ENCODE results near the gene THBS3.
"Not testable (repeated sequence)": the region's sequence is repeated elsewhere in the genome, so short reads cannot be mapped to it uniquely, and the experiment has no call there.

The THBS3 gene

GRCh38 chr1:155207806-155208540 is at the start of gene THBS3:
TSS of gene THBS3 (minus strand) at chr1:155207897. CDS start at chr1:155207876, 21 bp downstream.
- no peak for DNase-seq

GRCh38 chr1:155256058-155256852 is 48.6 kb upstream of the THBS3 start:
- no peak for DNase-seq

GRCh38 chr1:155255243-155256007 is 47.7 kb upstream of the THBS3 start, which contains the start of gene ENTREP3:
TSS of gene ENTREP3 (minus strand) at chr1:155255483. CDS start at chr1:155254877, 606 bp downstream.
- peak; percentile 82 for DNase-seq

- no peak for DNase-seq
These were observed 47.1 kb upstream of the THBS3 start for GRCh38 chr1:155254714-155255242.

DNA sequence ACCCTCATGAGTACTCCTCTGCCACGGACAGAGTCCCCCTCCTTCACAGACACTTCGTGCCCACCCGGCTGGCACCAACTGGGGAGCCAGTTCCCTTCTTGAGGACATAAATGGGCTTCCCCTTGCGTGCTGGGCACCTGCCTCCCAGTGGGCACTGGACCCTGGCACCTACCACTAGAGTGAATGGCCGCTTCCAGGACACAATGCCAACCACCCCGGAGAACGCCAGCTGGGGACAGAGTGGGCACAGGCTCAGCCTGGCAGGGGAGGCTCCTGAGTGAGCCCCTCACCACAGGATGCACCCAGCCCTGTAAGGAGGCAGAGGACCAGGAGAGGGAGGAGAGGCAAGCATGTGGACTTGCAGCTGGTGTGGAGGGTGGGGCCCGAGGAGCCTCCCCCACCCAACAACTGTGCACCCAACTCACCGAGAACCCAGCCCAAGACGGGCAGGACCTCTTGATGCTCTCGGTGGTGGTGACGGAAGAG is 46.6 kb upstream of the THBS3 start:
- DNase-seq, result no peak

GRCh38 chr1:155253797-155254196 is 46.1 kb upstream of the THBS3 start:
- DNase-seq, result no peak

DNA sequence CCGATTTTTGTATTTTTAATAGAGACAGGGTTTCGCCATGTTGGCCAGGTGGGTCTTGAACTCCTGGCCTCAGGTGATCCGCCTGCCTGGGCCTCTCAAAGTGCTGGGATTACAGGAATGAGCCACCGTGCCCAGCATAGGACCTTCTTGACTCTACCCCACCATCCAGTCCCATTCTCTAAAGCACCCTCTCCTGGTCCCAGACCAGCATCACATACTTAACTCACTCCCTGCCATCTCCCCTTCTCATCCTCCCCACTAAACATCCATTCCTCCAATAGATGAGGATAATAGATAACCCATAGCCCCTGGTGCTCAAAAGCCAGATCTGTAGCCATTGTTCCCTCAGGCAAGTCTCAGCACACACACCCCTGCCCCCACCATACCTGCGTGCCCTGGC is 45.5 kb upstream of the THBS3 start:
- no peak for DNase-seq

DNA sequence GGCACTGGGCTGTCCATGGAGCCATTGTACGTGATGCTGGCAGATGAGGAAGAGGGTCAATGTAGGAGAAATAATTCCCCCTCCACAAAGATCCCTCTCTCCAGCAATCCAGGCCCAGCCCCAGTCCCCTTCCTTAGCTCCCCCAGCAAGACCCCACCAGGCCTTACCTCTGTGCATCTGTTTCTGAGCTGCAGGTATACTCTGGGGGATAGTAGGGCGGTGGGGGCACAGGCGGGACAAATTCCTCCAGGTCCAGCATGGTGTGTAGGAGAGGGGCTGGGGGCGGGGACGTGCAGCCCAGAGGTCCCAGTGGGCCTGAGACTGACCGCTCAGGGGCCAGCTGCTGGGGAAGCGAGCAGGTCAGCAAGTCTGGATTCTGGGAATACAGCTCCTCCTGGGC is 43.9 kb upstream of the THBS3 start:
- DNase-seq, result no peak

DNA sequence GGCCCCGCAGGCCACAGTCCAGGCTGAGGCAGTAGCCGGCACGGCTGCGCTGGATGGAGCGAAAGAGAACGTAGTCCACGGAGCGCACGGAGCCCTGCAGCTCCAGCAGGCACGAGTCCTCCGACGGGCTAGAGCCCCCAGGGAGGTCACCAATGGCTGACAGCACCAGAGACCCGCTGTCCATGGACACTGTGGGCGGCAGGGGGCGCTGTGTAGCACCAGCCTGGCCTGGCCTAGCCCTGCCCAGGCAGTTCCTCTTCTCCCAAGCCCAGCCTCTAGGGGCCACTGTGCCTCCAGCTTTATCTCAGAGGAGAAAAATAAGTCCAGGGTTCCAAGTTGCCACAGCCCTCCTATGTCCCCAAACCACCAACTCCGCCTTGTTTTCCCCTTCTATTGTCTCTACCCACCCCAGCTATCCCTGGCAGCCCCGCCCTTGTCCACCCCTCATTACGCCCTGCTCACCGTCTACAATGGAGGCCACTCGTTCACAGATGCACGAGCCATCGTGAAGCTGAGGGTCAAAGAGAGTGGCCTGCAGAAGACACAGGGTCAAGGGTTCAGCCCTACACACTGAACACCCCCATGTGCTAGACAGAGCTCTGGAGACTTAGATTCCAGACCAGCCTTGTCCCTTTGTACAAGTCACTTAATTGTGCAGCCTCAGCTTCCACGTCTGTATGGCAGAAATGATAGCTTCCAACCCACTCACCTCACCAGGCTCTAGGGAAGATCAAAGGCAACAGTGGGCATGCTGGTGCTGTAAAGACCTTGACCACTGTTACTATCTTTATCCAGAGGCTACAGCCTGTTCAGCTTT is 43.1 kb upstream of the THBS3 start:
- peak; percentile 97 for DNase-seq

DNA sequence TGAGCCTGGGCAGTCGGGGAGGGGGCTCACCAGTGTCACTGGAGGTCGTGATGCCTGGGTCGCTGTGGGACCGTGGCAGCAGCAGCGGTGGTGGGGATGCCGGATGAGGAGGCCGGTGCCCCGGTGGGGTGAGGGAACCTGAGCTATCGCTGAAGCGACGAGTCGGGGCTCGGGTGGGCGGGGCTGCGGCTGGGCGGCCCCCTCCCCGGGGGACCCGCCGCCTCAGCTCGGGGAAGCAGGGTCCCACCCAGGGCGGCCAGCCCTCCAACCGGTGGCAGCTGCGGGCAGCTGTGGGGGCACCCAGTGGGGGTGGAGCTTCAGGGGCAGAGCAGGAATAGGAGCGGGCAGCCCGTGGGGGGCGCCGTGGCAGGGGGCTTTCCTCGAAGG is 42.5 kb upstream of the THBS3 start:
- DNase-seq, result peak; percentile 18

- no peak for DNase-seq
These were observed 40.2 kb upstream of the THBS3 start for GRCh38 chr1:155247667-155248553.

DNA sequence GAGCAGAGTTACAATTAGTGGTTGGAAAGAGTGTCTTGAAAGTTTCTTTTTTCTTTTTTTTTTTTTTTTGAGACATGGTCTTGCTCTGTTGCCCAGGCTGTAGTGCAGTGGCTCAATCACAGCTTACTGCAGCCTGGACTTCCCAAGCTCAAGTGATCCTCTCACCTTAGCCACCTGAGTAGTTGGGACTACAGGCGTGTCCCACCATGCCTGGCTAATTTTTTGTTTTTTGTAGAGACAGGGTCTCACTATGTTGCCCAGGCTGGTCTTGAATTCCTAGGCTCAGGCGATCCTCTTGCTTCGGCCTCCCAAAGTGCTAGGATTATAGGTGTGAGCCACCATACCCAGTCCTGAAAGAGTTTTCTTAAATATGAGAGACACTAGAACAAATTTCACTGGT is 39.1 kb upstream of the THBS3 start:
- not testable (repeated sequence) for DNase-seq

DNA sequence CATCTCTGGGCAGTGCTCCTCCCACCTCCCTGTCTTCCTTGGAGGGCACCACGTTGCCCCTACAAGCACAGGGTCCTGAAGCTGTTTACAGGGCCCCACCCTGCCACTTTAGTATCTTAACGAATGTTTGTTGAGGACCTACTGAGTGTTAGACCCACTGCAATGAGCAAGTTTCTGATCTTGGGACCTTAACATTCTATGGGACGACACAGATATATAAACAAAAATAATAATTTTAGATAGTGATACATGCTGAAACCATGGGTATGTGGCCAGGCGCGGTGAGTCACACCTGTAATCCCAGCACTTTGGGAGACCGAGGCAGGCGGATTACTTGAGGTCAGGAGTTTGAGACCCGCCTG is 37.4 kb upstream of the THBS3 start:
- DNase-seq, result no peak

DNA sequence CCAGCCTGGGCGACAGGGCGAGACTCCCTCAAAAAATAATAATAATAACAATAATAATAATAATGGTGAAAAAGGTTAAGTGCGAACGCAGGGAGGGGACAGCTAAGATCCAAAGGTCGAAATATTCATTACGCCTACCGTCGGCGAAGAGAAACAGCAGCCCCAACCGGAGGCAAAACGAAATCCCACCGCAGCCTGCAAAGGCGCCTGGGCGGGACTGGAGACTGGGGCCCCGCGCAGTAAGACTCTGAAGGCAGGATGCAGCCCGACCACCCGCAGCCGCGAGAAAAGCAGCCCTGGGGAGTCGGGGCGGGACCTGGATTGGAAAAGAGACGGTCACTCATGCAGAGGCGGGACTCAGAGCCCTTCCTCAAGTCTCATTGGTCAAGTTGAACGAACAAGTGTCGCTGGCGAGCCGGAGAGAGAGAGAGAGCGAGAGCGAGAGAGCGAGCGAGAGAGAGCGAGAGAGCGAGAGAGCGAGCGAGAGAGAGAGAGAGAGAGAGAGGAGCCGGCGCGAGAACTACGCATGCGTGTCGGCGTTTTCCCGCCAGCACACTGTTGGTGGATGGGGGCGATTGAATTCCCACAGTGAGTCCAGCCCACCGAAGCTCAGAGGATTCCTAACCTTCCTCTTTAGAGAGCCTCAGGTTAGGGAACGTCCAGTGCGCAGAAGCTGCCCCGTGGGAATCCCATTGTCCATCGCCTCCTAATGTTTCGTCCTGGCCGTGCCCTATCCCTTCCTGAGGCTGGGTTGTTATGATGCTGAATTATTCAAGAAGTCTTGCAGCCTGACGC is 36.9 kb upstream of the THBS3 start:
- peak; percentile 96 for DNase-seq

GRCh38 chr1:155242805-155243358 is 35.2 kb upstream of the THBS3 start:
- no peak for DNase-seq

DNA sequence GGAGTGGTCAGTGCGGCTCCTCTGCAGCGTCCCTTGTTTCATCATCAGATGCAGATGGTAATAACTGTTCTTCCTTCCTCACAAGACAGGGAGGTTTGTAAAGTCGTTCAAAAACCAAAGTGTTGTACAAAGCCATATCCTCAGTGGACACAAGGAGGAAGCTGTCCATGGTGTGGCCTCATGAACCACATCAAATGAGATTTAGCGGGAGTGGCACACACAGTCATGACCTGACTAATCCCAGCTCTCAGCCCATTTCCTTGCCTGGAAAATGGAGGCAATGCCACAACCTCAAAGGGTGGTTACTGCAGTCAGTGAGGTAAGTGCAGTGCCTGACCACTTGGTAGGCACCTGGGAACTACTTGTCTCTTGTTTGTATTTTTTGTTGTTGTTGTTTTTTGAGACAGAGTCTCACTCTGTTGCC is 34.2 kb upstream of the THBS3 start:
- DNase-seq, result no peak

- peak; percentile 75 for DNase-seq
These were observed 33.5 kb upstream of the THBS3 start for GRCh38 chr1:155241069-155241679.

- DNase-seq, result no peak
These were observed 28.8 kb upstream of the THBS3 start for GRCh38 chr1:155236451-155236850.

DNA sequence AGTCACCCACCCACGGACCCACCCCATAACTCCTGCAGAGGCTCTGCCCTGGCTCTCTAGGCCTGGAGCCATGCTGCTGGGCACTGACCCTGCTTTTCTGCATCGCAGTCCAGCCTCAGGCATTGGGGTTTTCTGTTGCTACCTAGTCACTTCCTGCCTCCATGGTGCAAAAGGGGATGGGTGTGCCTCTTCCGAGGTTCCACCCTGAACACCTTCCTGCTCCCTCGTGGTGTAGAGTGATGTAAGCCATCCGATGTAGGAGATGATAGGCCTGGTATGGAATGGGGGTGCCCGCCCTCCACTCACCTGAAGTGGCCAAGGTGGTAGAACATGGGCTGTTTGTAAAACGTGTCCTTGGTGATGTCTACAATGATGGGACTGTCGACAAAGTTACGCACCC is 27.7 kb upstream of the THBS3 start:
- not testable (repeated sequence) for DNase-seq

Measured in CD4-positive, alpha-beta T cell treated with Interleukin-6 for 4 hours (primary cell).